Thoracic aorta (tissue), 2 donors: Measurements from ENCODE around the gene TNRC6C. TPM values are rescaled to one million over a fixed set of nuclear protein-coding genes. Genes with fewer than 3 reads are reported as not detected.

Experiments
- ATAC-seq: fragments of 150-250 bp; one replicate; pipeline ENCODE4 v1.8.0; 2017; ENCODE audit warnings: low read depth; ENCODE audit not compliant: insufficient number of reproducible peaks, low FRiP score
- DNase-seq: peaks from one replicate; pipeline ENCODE4 v3.0.0-alpha.2; 2020; ENCODE audit warnings: low spot score
- H3K27ac ChIP-seq, 2 donors: fragments of 200-600 bp; sonication (generic); 1 replicate in 1 of 2; 2 replicates in 1 of 2; pipeline ENCODE4 v1.5.1; 2016; ENCODE audit warnings: mild to moderate bottlenecking in 2 of 2, moderate library complexity in 2 of 2
- H3K27me3 ChIP-seq: fragments of 200-600 bp; sonication (generic); replicated peaks from 2 replicates; pipeline ENCODE4 v1.6.0; 2016; ENCODE audit warnings: mild to moderate bottlenecking; ENCODE audit not compliant: insufficient read depth
- H3K36me3 ChIP-seq: fragments of 200-600 bp; sonication (generic); one replicate; pipeline ENCODE4 v1.5.1; 2016
- H3K4me1 ChIP-seq, 2 donors: fragments of 200-600 bp; sonication (generic); 1 replicate in 1 of 2; 2 replicates in 1 of 2; pipeline versions ENCODE4 v1.5.1 to v1.6.0; 2016; ENCODE audit warnings: low read depth in 2 of 2, mild to moderate bottlenecking in 1 of 2; ENCODE audit not compliant: control insufficient read depth in 1 of 2
- H3K4me3 ChIP-seq: fragments of 200-600 bp; sonication (generic); 2 replicates; pipeline ENCODE4 v1.5.1; 2016; ENCODE audit warnings: mild to moderate bottlenecking
- H3K9me3 ChIP-seq: fragments of 200-600 bp; sonication (generic); 2 replicates; pipeline ENCODE4 v1.5.1; 2016
- total RNA-seq, 2 donors: library from RNA; depleted of rRNA; stranded (reverse); fragments of >200 nt; gene quantifications; one replicate each; pipeline versions ENCODE4 v1.1.0 to v1.2.3, GENCODE V29; 2016
- TF ChIP-seq, protein P1 (sequence below): fragments of 200-600 bp; sonication (generic); IDR thresholded peaks from one replicate; pipeline ENCODE4 v1.5.1; 2019; ENCODE audit warnings: antibody characterized with exemption

Gene TNRC6C
- total RNA-seq, 2 donors from 2014 or later = 27.8 to 41.1 TPM

DNA sequence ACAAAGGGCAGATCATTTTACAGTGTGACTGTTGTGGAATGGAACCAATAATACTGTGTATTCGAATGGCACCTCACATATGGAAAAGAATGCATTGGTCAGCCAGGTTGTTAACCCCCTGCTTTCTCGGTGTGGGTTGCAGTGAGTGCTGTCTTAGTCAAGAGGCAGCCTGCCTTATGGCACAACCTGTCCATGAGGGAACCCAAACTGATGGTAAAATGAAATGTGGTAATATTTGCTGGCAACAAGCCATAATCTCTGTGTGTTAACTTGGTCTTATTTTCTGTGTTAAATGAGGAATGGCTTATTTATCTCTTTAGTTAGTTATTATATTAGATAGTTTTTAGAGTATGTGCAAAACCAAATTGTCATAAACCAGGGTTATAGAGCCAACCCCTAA is 88.4 kb downstream of the TNRC6C start:
- Histone ChIP-seq H3K27me3 (no peaks in the 10 kb centered on the region), H3K4me3 (no peak overlapping the region), H3K9me3 (no peaks in the 10 kb centered on the region), H3K36me3 (peaks cover 20% of the 10 kb centered on the region), H3K4me1 (peaks cover under 1 to 12% of the 10 kb centered on the region in 2 donors), H3K27ac (no peak overlapping the region)
- TF ChIP-seq, protein P1, sequence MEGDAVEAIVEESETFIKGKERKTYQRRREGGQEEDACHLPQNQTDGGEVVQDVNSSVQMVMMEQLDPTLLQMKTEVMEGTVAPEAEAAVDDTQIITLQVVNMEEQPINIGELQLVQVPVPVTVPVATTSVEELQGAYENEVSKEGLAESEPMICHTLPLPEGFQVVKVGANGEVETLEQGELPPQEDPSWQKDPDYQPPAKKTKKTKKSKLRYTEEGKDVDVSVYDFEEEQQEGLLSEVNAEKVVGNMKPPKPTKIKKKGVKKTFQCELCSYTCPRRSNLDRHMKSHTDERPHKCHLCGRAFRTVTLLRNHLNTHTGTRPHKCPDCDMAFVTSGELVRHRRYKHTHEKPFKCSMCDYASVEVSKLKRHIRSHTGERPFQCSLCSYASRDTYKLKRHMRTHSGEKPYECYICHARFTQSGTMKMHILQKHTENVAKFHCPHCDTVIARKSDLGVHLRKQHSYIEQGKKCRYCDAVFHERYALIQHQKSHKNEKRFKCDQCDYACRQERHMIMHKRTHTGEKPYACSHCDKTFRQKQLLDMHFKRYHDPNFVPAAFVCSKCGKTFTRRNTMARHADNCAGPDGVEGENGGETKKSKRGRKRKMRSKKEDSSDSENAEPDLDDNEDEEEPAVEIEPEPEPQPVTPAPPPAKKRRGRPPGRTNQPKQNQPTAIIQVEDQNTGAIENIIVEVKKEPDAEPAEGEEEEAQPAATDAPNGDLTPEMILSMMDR = no peak
- ATAC-seq = no peak
- DNase-seq = no peak

DNA sequence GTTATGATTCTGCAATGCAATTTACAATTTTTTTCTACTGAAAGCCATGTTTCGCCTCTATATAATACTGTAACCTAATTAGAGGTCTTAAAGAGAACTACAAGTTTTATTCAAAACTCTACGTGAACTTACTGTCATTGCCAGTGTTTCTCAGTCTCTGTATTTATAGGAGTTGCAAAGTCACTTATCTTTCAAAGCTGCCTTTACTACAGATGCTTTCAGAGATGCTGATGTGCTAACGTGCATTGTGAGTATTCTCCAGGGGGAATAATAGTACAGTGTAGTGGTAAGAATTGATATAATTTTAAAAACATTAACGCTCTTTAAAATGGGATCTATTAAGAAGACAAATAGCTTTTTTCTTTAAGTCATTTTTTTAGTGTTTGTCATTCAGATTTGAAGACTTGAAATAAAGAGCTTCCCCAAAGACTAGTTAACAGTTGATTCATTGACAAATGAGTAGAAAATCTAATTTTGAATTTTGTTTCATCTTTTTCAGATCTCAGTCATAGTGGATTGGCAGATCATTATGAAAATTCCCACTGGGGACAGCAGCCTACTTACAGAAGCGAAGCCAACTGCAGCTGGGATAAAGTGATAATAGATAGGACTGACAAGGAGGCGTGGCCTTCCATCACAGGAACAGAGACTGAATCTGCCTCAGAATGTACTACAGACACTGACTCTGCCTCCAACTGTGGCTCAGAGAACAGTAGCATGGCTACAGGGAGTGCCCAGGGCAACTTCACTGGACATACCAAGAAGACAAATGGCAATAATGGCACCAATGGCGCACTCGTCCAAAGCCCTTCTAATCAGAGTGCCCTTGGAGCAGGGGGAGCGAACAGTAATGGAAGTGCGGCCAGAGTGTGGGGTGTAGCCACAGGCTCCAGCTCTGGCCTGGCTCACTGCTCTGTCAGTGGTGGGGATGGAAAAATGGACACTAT is 90.1 kb downstream of the TNRC6C start:
- peaks cover 20% of the 10 kb centered on the region for H3K36me3 ChIP-seq
- no peak overlapping the region for H3K27ac ChIP-seq
- no peaks in the 10 kb centered on the region for H3K4me1 ChIP-seq
- no peak overlapping the region for H3K4me3 ChIP-seq
- no peak for DNase-seq
- ATAC-seq = no peak
- TF ChIP-seq, protein P1 = no peak
- no peaks in the 10 kb centered on the region for H3K27me3 ChIP-seq
- no peaks in the 10 kb centered on the region for H3K9me3 ChIP-seq

DNA sequence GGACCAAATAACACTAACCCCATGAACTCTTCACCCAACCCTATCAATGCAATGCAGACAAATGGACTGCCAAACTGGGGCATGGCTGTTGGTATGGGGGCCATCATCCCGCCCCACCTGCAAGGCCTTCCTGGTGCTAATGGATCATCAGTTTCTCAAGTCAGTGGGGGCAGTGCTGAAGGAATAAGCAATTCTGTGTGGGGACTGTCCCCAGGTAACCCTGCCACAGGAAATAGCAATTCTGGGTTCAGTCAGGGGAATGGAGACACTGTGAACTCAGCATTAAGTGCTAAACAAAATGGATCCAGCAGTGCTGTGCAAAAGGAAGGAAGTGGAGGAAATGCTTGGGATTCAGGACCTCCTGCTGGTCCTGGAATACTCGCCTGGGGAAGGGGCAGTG is 91.1 kb downstream of the TNRC6C start:
- H3K36me3 ChIP-seq = peaks cover 25% of the 10 kb centered on the region
- H3K4me3 ChIP-seq = no peak overlapping the region
- ATAC-seq (no peak), DNase-seq (no peak)
- TF ChIP-seq, protein P1 = no peak
- no peak overlapping the region for H3K27ac ChIP-seq
- no peaks in the 10 kb centered on the region for H3K4me1 ChIP-seq
- no peaks in the 10 kb centered on the region for H3K27me3 ChIP-seq
- no peaks in the 10 kb centered on the region for H3K9me3 ChIP-seq

DNA sequence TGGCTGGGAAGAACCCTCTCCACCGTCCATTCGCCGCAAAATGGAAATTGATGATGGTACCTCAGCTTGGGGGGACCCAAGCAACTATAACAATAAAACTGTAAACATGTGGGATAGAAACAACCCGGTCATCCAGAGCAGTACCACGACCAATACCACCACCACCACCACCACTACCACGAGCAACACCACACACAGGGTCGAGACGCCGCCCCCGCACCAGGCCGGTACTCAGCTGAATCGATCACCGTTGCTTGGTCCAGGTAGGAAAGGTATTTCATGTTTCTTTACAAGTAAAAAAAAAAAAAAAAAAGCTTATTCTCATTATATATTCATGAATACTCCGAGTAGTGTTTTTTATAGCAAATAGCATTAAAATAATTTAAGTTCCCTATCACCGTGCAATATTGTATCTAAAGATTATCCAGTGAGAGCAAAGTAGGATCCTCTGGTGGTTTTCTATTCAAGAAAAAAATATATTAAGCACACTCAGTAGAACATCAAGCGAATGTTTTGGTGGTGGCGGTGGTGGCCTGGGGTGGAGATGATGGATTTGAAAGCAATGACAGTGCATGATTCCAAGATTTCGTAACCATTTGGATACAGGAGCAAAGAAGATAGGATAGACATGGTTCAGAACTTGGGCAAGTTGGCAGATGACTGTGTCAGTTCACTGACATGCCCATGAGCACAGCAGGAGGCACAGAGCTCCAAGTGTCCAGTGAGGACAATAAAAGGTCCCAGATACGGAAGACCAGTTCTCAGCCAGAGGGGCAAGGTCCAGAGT is 92.9 kb downstream of the TNRC6C start:
- DNase-seq (no peak), ATAC-seq (no peak)
- no peaks in the 10 kb centered on the region for H3K27me3 ChIP-seq
- H3K27ac ChIP-seq = no peak overlapping the region
- no peaks in the 10 kb centered on the region for H3K4me1 ChIP-seq
- TF ChIP-seq, protein P1 = no peak
- no peak overlapping the region for H3K4me3 ChIP-seq
- peaks cover 28% of the 10 kb centered on the region for H3K36me3 ChIP-seq
- H3K9me3 ChIP-seq = no peaks in the 10 kb centered on the region
